Stimulated activated CD4-positive, alpha-beta T cell treated with anti-CD3 and anti-CD28 coated beads, Interleukin-4, amount 100 ng/mL, for 24 hours (primary cell): ENCODE results near the gene EXTL2.
"Not testable (repeated sequence)": the region's sequence is repeated elsewhere in the genome, so short reads cannot be mapped to it uniquely, and the experiment has no call there.

Experiments
- DNase-seq: peaks from one replicate; pipeline ENCODE4 v3.0.0-alpha.2; 2020

Gene EXTL2

GRCh38 chr1:100852976-100853375 is 41.7 kb downstream of the EXTL2 start:
- DNase-seq, result no peak

- DNase-seq, result no peak
These were observed 42.9 kb downstream of the EXTL2 start for GRCh38 chr1:100851726-100852125.

GRCh38 chr1:100847361-100848082 is 47.1 kb downstream of the EXTL2 start:
- DNase-seq, result no peak

- not testable (repeated sequence) for DNase-seq
These were observed 51.5 kb downstream of the EXTL2 start for GRCh38 chr1:100843160-100843559.

GRCh38 chr1:100835866-100836842 is 58.5 kb downstream of the EXTL2 start:
- DNase-seq, result no peak

- DNase-seq, result no peak
These were observed 59.6 kb downstream of the EXTL2 start for GRCh38 chr1:100834777-100835660.

- DNase-seq, result no peak
These were observed 61.8 kb downstream of the EXTL2 start for GRCh38 chr1:100832694-100833428.

- not testable (repeated sequence) for DNase-seq
These were observed 69.0 kb downstream of the EXTL2 start for GRCh38 chr1:100825666-100826065.
